NCI-H524 (cell line): ENCODE data around the gene ZNF780A.
"Not testable (repeated sequence)": the region's sequence is repeated elsewhere in the genome, so short reads cannot be mapped to it uniquely, and the experiment has no call there.

Source experiments
- DNase-seq, 2 experiments: peaks; one replicate each; lab custom pipeline; 2025; lab: John Stamatoyannopoulos, UW

Gene ZNF780A

DNA sequence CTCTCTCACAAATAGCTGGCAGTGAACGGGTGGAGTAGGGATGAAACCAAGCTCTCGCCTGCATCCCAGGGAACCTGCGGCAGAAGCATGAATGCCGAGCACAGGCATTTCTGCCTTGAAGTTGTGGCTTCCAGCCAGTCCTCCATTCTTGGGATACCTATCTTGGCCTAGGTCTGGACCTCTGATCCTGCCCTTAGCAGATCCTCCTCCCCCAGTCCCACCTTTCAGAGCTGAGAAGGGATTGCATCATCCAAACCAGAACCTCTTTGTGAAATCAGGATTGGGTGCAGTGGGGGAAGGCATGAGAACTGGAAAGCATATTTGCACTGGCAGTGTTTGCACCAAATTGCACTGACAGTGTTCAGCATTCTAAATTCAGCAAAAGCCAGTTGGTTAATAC, 5.8 kb downstream of the ZNF780A start:
- no peak for DNase-seq

DNA sequence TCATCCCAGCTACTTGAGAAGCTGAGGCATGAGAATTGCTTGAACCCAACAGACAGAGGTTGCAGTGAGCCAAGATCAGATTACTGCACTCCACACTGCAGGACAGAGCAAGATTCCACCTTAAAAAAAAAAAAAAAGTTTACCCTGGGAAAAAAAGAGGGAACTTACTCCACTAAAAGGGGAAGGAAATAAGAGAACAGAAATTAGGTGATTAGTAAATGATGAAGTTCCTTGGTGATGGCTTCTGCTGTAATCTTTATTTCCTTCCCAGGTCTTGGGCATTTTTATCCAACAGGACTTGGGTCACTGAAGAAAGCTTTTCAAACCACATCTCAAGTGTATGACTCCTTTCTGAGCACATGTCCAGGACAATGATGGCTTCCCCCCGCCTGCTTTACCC, 9.3 kb downstream of the ZNF780A start:
- no peak for DNase-seq

DNA sequence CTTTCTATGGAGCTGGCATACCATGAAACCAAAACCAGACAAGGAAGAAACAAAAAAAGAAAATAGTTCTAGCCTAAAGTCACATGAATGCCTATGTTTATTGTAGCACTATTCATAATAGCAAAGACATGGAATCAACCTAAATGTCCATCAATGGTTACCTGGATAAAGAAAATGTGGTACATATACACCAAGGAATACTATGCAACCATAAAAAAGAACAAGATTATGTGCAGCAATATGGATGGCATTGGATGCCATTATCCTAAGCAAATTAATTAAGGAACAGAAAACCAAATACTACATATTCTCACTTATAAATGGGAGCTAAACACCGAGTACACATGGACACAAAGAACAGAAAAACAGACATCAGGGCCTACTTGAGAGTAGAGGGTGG, 10.5 kb downstream of the ZNF780A start:
- DNase-seq = no peak

- no peak for DNase-seq
These were observed 12.4 kb downstream of the ZNF780A start for GRCh38 chr19:40078377-40078776.

DNA sequence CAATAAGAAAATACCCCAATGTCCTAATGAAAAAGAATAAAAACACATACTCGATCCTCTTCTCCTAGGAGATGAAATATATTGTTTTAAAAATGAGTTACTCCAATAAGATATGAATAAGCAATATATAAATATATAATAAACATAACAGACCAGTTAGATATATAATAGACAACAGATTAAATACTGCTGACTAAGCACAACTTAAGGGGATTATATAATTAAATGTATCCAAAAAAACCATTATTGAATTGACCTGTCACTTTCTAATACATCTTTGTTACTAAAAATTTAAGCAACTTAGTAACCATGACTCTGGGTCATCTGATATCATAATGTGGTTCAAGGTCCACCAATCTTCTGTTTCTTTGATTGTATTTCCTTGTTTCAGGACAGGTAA, 20.7 kb downstream of the ZNF780A start:
- no peak for DNase-seq

DNA sequence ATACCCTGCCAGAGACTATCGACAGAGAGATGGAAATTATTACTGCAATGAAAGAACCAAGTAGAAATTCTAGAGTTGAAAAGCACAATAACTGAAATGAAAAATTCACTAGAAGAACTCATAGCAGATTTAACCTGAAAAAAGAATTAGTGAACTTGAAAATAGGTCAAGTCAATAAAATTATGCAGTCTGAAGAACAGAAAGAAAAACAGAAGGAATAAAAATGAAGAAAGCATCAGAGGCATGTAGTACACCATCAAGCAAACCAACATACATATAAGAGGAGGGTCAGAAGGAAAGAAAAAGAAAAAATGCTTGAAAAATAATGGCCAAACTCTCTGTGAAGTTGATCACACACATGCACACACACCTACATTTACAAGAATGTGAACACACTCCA, 31.1 kb downstream of the ZNF780A start:
- no peak for DNase-seq

GRCh38 chr19:40057166-40057565, 33.6 kb downstream of the ZNF780A start:
- no peak for DNase-seq

- DNase-seq = no peak
These were observed 34.2 kb downstream of the ZNF780A start for GRCh38 chr19:40056505-40056904.

GRCh38 chr19:40055832-40056504, 34.8 kb downstream of the ZNF780A start, which contains the start of gene ZNF780B:
Gene ZNF780B, minus strand, starts transcription at chr19:40056231. Its CDS starts 5,899 bp downstream, at chr19:40050332.
- peak; percentile 77 to 88 for DNase-seq

- DNase-seq = no peak
These were observed 35.7 kb downstream of the ZNF780A start for GRCh38 chr19:40055049-40055448.

GRCh38 chr19:40054632-40055031, 36.1 kb downstream of the ZNF780A start:
- no peak for DNase-seq

DNA sequence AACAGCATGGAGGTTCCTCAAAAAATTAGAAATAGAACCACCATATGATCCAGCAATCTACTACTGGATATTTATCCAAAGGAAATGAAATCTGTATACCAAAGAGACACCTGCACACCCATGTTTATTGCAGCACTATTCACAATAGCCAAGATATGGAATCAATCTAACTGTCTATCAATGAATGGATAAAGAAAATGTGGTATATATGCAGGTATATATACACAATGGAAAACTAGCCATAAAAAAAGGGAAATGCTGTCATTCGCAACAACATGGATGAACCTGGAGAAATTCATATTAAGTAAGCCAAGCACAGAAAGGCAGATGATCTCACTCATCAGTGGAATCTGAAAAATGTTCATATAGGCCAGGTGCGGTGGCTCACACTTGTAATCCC, 37.3 kb downstream of the ZNF780A start:
- DNase-seq = no peak

DNA sequence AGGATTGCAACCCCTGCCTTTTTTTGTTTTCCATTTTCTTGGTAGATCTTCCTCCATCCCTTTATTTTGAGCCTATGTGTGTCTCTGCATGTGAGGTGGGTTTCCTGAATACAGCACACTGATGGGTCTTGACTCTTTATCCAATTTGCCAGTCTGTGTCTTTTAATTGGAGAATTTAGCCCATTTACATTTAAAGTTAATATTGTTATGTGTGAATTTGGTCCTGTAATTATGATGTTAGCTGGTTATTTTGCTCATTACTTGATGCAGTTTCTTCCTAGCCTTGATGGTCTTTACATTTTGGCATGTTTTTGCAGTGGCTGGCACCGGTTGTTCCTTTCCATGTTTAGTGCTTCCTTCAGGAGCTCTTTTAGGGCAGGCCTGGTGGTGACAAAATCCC, 49.0 kb downstream of the ZNF780A start:
- not testable (repeated sequence) for DNase-seq

- DNase-seq = not testable (repeated sequence)
These were observed 52.7 kb downstream of the ZNF780A start for GRCh38 chr19:40038047-40038446.

DNA sequence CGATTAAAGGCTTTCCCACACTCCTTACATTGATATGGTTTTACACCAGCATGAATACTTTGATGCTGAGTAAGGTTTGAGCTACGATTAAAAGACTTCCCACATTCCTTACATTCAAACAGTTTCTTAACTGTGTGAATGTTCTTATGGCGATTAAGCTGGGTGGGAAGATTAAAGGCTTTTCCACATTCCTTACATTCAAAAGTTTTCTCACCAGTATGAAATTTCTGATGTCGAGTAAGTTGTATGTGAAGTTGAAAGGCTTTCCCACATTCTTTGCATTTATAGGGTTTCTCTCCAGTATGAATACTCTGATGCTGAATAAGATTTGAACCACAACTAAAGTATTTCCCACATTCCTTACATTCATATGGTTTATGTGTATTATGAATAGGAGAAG, 54.7 kb downstream of the ZNF780A start:
- DNase-seq = no peak

GRCh38 chr19:40033989-40034560, 56.7 kb downstream of the ZNF780A start:
- no peak for DNase-seq

- no peak for DNase-seq
These were observed 64.2 kb downstream of the ZNF780A start for GRCh38 chr19:40026597-40026970.

DNA sequence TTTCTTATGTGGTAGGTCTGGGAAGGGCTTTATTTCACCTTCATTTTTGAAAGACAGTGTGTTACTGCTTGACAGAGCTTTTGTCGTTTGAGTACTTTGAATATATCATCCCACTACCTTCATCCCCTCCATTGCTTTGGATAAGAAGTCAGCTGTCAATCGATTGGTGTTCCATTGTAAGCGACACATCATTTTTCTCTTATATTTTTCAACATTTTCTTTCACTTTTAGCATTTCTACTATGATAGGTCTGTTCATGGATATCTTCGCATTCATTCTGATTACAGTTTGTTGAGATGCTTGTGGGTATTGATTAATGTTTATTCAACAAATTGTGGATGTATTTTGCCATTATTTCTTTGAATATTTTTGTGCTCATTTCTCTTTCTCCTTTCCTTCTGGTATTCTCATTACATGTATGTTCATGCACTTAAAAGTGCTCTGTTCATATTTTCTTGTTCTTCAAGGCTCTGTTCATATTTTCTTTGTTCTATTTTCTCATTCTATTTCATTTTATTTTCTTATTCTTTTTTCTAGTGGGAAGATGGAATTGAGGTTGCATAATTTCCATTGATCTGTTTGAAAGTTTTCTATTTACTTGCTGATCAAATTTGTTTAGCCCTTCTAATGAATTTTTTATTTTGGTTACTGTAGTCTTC, 64.7 kb downstream of the ZNF780A start:
- no peak for DNase-seq

DNA sequence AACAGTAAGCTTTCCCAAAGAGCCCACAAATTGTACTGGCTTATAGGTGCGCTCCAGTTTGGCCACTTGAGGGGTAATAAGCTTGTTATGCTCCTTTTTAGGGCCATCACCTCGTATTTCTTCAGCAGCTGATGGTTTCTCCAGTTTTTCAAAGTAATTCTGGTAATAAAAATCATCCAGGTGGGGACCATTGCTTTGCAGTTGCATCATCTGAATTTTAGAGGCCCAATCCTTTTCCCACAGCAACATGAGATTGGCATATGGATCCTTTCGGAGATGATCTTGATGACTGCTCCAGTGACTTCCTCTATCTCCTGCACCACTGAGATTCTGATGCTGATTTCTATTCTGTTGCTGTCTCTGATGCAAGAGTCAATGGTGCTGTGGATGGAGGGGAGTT, 66.8 kb downstream of the ZNF780A start:
- no peak for DNase-seq
